GM19395 (cell line): ENCODE results near the gene DEFB129.
A peak's percentile ranks its signal among the peaks of the same experiment; 100 is the strongest.
"Not testable (repeated sequence)": the region's sequence is repeated elsewhere in the genome, so short reads cannot be mapped to it uniquely, and the experiment has no call there.

ENCODE experiments used
- ATAC-seq: cut with Tn5 transposase; IDR thresholded peaks from one replicate; pipeline ENCODE4 v1.9.1; 2021; ENCODE audit warnings: mild to moderate bottlenecking, moderate library complexity; ENCODE audit not compliant: unreplicated experiment

DEFB129 gene

GRCh38 chr20:226958-227357, at the start of gene DEFB129:
Gene DEFB129 (plus strand): TSS chr20:227258. CDS start chr20:227289, 31 bp downstream.
- ATAC-seq: no peak

GRCh38 chr20:184288-184687, 42.8 kb upstream of the DEFB129 start:
- no peak for ATAC-seq

- ATAC-seq: no peak
Observed at GRCh38 chr20:187733-188132, 39.3 kb upstream of the DEFB129 start.

- ATAC-seq: no peak
Observed at GRCh38 chr20:189611-190010, 37.4 kb upstream of the DEFB129 start, which contains the start of gene DEFB128. Gene DEFB128 (minus strand): TSS chr20:189711. CDS start chr20:189623, 88 bp downstream.

- ATAC-seq: no peak
Observed at GRCh38 chr20:198225-198624, 28.8 kb upstream of the DEFB129 start.

- ATAC-seq: no peak
Observed at GRCh38 chr20:199996-200395, 27.1 kb upstream of the DEFB129 start.

GRCh38 chr20:203630-204029, 23.4 kb upstream of the DEFB129 start:
- not testable (repeated sequence) for ATAC-seq

- ATAC-seq: no peak
Observed at GRCh38 chr20:208942-209566, 18.0 kb upstream of the DEFB129 start.

GRCh38 chr20:210809-211502, 16.1 kb upstream of the DEFB129 start:
- no peak for ATAC-seq

GRCh38 chr20:214383-214782, 12.7 kb upstream of the DEFB129 start:
- ATAC-seq: no peak

- no peak for ATAC-seq
Observed at GRCh38 chr20:215796-216195, 11.3 kb upstream of the DEFB129 start.

- no peak for ATAC-seq
Observed at GRCh38 chr20:217266-217665, 9.8 kb upstream of the DEFB129 start.

- ATAC-seq: no peak
Observed at GRCh38 chr20:219290-220115, 7.6 kb upstream of the DEFB129 start.

GRCh38 chr20:221258-221830, 5.7 kb upstream of the DEFB129 start:
- ATAC-seq: no peak

GRCh38 chr20:225879-226278, 1.2 kb upstream of the DEFB129 start:
- ATAC-seq: not testable (repeated sequence)

GRCh38 chr20:227439-228105, 514 bp downstream of the DEFB129 start:
- no peak for ATAC-seq

GRCh38 chr20:235891-236290, 8.8 kb downstream of the DEFB129 start:
- ATAC-seq: no peak

- peak; percentile 72 for ATAC-seq
Observed at GRCh38 chr20:237489-237888, 10.4 kb downstream of the DEFB129 start.

- peak; percentile 73 for ATAC-seq
Observed at GRCh38 chr20:237929-238328, 10.9 kb downstream of the DEFB129 start.

- ATAC-seq: no peak
Observed at GRCh38 chr20:242905-243304, 15.8 kb downstream of the DEFB129 start.

- ATAC-seq: no peak
Observed at GRCh38 chr20:251354-251753, 24.3 kb downstream of the DEFB129 start.
